Aorta (tissue), 5 donors: ENCODE data around the gene CDK14. TPM values are rescaled to one million over a fixed set of nuclear protein-coding genes. Genes with fewer than 3 reads are reported as not detected.
A peak's percentile ranks its signal among the peaks of the same experiment; 100 is the strongest.

Experiments
- ATAC-seq: fragments of 200-7000 bp; cut with Tn5 transposase; one replicate; pipeline ENCODE4 v1.9.1; 2022; ENCODE audit warnings: moderate library complexity; ENCODE audit not compliant: low FRiP score
- DNase-seq, 2 donors: peaks; one replicate each; pipeline ENCODE4 v3.0.0-alpha.2; 2020
- H3K27ac ChIP-seq, 2 donors: one replicate each; pipeline ENCODE4 v1.5.1; 2013; ENCODE audit warnings: low read length in 2 of 2, mild to moderate bottlenecking in 2 of 2, moderate library complexity in 2 of 2, control low read depth in 1 of 2, inconsistent platforms in 1 of 2, low read depth in 1 of 2
- H3K27me3 ChIP-seq, 2 donors: one replicate each; pipeline ENCODE4 v1.6.1; 2013; ENCODE audit warnings: control low read depth in 1 of 2, low read length in 1 of 2, mild to moderate bottlenecking in 1 of 2, moderate library complexity in 1 of 2; ENCODE audit not compliant: insufficient read depth in 2 of 2, control insufficient read depth in 1 of 2
- H3K36me3 ChIP-seq, 2 donors: one replicate each; pipeline ENCODE4 v1.6.1; 2013; ENCODE audit warnings: control low read depth in 1 of 2, low read length in 1 of 2, mild to moderate bottlenecking in 1 of 2; ENCODE audit not compliant: insufficient read depth in 2 of 2, control insufficient read depth in 1 of 2
- H3K4me1 ChIP-seq, 2 donors: one replicate each; pipeline ENCODE4 v1.6.1; 2013; ENCODE audit warnings: low read length in 2 of 2, control low read depth in 1 of 2, mild to moderate bottlenecking in 1 of 2, moderate library complexity in 1 of 2; ENCODE audit not compliant: insufficient read depth in 2 of 2, control insufficient read depth in 1 of 2
- H3K4me3 ChIP-seq, 2 donors: one replicate each; pipeline ENCODE4 v1.5.1; 2013; ENCODE audit warnings: low read length in 2 of 2, control low read depth in 1 of 2, mild to moderate bottlenecking in 1 of 2
- H3K9me3 ChIP-seq: one replicate; pipeline ENCODE4 v1.6.1; 2013; ENCODE audit warnings: mild to moderate bottlenecking, low read length; ENCODE audit not compliant: control insufficient read depth
- WGBS, 2 donors: extraction: QIAGEN DNeasy Blood & Tissue Kit; methylation state at CpG; one replicate each; pipeline ENCODE4 v1.1.7; 2013; 5-methylcytosine and 5-hydroxymethylcytosine counted together
- intact Hi-C, 2 donors: fragments of 100-400 bp; cut with DNase I; formaldehyde crosslinking; loops; one replicate each; pipeline versions ENCODE4 v1.14.2 to v1.15.0; 2022
- polyA plus RNA-seq, 2 donors: library from polyadenylated mRNA; stranded (reverse); fragments of 200-250 nt; gene quantifications; one replicate each; pipeline ENCODE4 v1.2.3, GENCODE V29; 2013
- total RNA-seq, 2 donors: library from RNA; stranded (reverse); fragmentation: NEBNext Ultra II Directional; extraction: Animal tissue kit (Norgen Biotek cat#: 25700); gene quantifications; one replicate each; pipeline ENCODE4 v1.2.1, GENCODE V29; 2021
- donor health status: healthy with polysubstance abuse.
- donor health status: Bipolar disorder and iron deficiency.
- donor health status: DM: no; HTN: no; CAD: no.
- donor health status: DM: no; HTN: no; CAD: no.
- donor health status: DM: yes; HTN: yes; CAD: no.

CDK14 gene
- total and polyA plus RNA-seq, 4 donors: 4.6 to 72.4 (median 29.5) TPM

- ATAC-seq: no peak
- no peak for DNase-seq
- intact Hi-C loops: no loop called here
- WGBS, 2 donors: 94% methylated on average over 2 of the region's 2 CpGs
- Histone ChIP-seq H3K4me3 (no peak overlapping the region), H3K27ac (no peak overlapping the region), H3K4me1 (no peaks in the 10 kb centered on the region), H3K9me3 (no peaks in the 10 kb centered on the region), H3K27me3 (no peaks in the 10 kb centered on the region), H3K36me3 (no peaks in the 10 kb centered on the region)
These were observed 175.2 kb downstream of the CDK14 start for GRCh38 chr7:90771281-90771680.

GRCh38 chr7:90772410-90772809 lies 176.3 kb downstream of the CDK14 start:
- intact Hi-C loops: no loop called here
- H3K36me3 ChIP-seq: no peaks in the 10 kb centered on the region
- no peak for DNase-seq
- no peak for ATAC-seq
- no peaks in the 10 kb centered on the region for H3K9me3 ChIP-seq
- no peaks in the 10 kb centered on the region for H3K27me3 ChIP-seq
- H3K4me3 ChIP-seq: no peak overlapping the region
- 85 to 88% methylated on average over 6 of the region's 6 CpGs for whole genome bisulfite sequencing, 2 donors
- H3K4me1 ChIP-seq: no peaks in the 10 kb centered on the region
- H3K27ac ChIP-seq: no peak overlapping the region

GRCh38 chr7:90773269-90773668 lies 177.1 kb downstream of the CDK14 start:
- no peaks in the 10 kb centered on the region for H3K9me3 ChIP-seq
- no peaks in the 10 kb centered on the region for H3K36me3 ChIP-seq
- no peak overlapping the region for H3K4me3 ChIP-seq
- 96 to 99% methylated on average over 3 of the region's 3 CpGs for WGBS, 2 donors
- DNase-seq (no peak), ATAC-seq (no peak)
- H3K27ac ChIP-seq: no peak overlapping the region
- intact Hi-C loops: no loop called here
- H3K4me1 ChIP-seq: no peaks in the 10 kb centered on the region
- H3K27me3 ChIP-seq: no peaks in the 10 kb centered on the region

GRCh38 chr7:90774706-90775105 lies 178.6 kb downstream of the CDK14 start:
- H3K9me3 ChIP-seq: no peaks in the 10 kb centered on the region
- DNase-seq (no peak), ATAC-seq (no peak)
- H3K36me3 ChIP-seq: no peaks in the 10 kb centered on the region
- H3K27ac ChIP-seq: no peak overlapping the region
- no peaks in the 10 kb centered on the region for H3K4me1 ChIP-seq
- intact Hi-C loops: no loop called here
- no peaks in the 10 kb centered on the region for H3K27me3 ChIP-seq
- WGBS, 2 donors: 89 to 94% methylated on average over 3 of the region's 3 CpGs
- no peak overlapping the region for H3K4me3 ChIP-seq

- 80 to 83% methylated on average over 1 of the region's 1 CpG for WGBS, 2 donors
- Histone ChIP-seq H3K4me3 (no peak overlapping the region), H3K27me3 (no peaks in the 10 kb centered on the region), H3K36me3 (no peaks in the 10 kb centered on the region), H3K4me1 (no peaks in the 10 kb centered on the region), H3K9me3 (no peaks in the 10 kb centered on the region), H3K27ac (no peak overlapping the region)
- intact Hi-C loops: no loop called here
- DNase-seq (no peak), ATAC-seq (no peak)
These were observed 179.4 kb downstream of the CDK14 start for GRCh38 chr7:90775383-90775965.

GRCh38 chr7:90777041-90777440 lies 180.9 kb downstream of the CDK14 start:
- no peak overlapping the region for H3K27ac ChIP-seq
- H3K9me3 ChIP-seq: no peaks in the 10 kb centered on the region
- H3K4me1 ChIP-seq: no peaks in the 10 kb centered on the region
- ATAC-seq (no peak), DNase-seq (no peak)
- H3K36me3 ChIP-seq: no peaks in the 10 kb centered on the region
- 69 to 78% methylated on average over 2 of the region's 2 CpGs for WGBS, 2 donors
- H3K27me3 ChIP-seq: no peaks in the 10 kb centered on the region
- no peak overlapping the region for H3K4me3 ChIP-seq
- intact Hi-C loops: no loop called here

- intact Hi-C loops: no loop called here
- ATAC-seq (no peak), DNase-seq (no peak)
- Histone ChIP-seq H3K27ac (no peak overlapping the region), H3K4me3 (no peak overlapping the region), H3K27me3 (no peaks in the 10 kb centered on the region), H3K4me1 (no peaks in the 10 kb centered on the region), H3K9me3 (no peaks in the 10 kb centered on the region), H3K36me3 (no peaks in the 10 kb centered on the region)
- 64 to 72% methylated on average over 4 of the region's 4 CpGs for WGBS, 2 donors
These were observed 181.3 kb downstream of the CDK14 start for GRCh38 chr7:90777465-90777864.

GRCh38 chr7:90777886-90778285 lies 181.8 kb downstream of the CDK14 start:
- intact Hi-C loops: no loop called here
- Histone ChIP-seq H3K27me3 (no peaks in the 10 kb centered on the region), H3K4me3 (no peak overlapping the region), H3K9me3 (no peaks in the 10 kb centered on the region), H3K4me1 (no peaks in the 10 kb centered on the region), H3K27ac (no peak overlapping the region), H3K36me3 (no peaks in the 10 kb centered on the region)
- ATAC-seq (no peak), DNase-seq (no peak)

- H3K36me3 ChIP-seq: peaks cover 0 to 3% of the 10 kb centered on the region in 2 donors
- no peaks in the 10 kb centered on the region for H3K4me1 ChIP-seq
- intact Hi-C loops: no loop called here
- WGBS, 2 donors: 58 to 81% methylated on average over 4 of the region's 4 CpGs
- no peak overlapping the region for H3K4me3 ChIP-seq
- H3K27me3 ChIP-seq: no peaks in the 10 kb centered on the region
- H3K27ac ChIP-seq: no peak overlapping the region
- peak in 1 of 2 donors; percentile 33 for DNase-seq
- no peaks in the 10 kb centered on the region for H3K9me3 ChIP-seq
- ATAC-seq: peak; percentile 67
These were observed 191.9 kb downstream of the CDK14 start for GRCh38 chr7:90788052-90788451.
